ENCODE measurements around the gene ELN.

The ELN gene

DNA sequence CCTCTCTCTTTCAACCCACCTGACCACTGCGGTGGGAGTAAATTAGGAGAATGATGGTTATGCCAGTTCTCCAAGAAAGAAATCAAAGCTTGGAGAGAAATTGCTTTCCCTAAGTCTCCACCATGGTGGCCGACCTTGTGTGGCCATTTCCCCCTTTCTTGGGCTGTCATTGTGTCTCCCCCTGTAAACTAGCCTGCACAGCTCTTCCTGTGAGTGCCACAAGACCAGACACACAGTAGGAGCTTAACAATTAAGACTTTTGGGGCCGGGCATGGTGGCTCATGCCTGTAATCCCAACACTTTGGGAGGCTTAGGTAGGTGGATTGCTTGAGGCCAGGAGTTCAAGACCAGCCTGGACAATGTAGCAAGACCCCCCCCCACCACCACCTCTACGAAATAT, 36.7 kb downstream of the ELN start:
- no peak for DNase-seq

DNA sequence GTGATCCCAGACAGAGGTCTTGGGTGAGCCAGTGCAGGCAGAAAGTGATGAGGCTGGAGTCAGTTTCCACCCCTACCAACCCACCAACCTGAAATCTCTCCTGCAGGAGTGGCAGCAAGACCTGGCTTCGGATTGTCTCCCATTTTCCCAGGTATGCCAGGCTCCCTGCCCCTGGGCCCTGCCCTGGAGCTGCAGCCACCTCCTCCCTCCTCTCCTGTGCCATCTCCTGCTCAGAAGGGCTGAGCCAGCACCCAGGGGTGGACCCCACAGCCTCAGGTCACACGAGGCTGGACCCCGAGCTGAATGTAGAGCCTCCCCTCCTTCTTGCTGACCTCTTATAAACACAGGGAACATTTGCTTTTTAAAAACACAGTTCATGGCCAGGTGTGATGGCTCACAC, 38.7 kb downstream of the ELN start:
- no peak for DNase-seq

DNA sequence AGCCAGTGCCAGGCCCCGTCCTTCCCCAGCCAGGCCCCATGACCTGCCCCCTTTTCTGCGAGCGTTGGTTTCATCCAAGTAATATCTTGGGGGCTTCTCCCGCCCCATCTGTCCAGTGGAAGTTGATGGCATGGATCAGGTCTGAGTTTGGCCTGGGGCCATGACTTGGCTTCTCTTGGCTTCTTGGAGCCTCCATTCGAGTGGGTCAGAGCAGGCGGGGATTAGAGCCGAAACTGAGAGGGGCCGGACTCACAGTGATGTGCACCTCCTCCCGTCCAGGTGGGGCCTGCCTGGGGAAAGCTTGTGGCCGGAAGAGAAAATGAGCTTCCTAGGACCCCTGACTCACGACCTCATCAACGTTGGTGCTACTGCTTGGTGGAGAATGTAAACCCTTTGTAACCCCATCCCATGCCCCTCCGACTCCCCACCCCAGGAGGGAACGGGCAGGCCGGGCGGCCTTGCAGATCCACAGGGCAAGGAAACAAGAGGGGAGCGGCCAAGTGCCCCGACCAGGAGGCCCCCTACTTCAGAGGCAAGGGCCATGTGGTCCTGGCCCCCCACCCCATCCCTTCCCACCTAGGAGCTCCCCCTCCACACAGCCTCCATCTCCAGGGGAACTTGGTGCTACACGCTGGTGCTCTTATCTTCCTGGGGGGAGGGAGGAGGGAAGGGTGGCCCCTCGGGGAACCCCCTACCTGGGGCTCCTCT, 40.6 kb downstream of the ELN start:
- DNase-seq = no peak

DNA sequence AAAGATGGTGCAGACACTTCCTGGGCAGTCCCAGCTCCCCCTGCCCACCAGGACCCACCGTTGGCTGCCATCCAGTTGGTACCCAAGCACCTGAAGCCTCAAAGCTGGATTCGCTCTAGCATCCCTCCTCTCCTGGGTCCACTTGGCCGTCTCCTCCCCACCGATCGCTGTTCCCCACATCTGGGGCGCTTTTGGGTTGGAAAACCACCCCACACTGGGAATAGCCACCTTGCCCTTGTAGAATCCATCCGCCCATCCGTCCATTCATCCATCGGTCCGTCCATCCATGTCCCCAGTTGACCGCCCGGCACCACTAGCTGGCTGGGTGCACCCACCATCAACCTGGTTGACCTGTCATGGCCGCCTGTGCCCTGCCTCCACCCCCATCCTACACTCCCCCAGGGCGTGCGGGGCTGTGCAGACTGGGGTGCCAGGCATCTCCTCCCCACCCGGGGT, 41.1 kb downstream of the ELN start:
- no peak for DNase-seq

DNA sequence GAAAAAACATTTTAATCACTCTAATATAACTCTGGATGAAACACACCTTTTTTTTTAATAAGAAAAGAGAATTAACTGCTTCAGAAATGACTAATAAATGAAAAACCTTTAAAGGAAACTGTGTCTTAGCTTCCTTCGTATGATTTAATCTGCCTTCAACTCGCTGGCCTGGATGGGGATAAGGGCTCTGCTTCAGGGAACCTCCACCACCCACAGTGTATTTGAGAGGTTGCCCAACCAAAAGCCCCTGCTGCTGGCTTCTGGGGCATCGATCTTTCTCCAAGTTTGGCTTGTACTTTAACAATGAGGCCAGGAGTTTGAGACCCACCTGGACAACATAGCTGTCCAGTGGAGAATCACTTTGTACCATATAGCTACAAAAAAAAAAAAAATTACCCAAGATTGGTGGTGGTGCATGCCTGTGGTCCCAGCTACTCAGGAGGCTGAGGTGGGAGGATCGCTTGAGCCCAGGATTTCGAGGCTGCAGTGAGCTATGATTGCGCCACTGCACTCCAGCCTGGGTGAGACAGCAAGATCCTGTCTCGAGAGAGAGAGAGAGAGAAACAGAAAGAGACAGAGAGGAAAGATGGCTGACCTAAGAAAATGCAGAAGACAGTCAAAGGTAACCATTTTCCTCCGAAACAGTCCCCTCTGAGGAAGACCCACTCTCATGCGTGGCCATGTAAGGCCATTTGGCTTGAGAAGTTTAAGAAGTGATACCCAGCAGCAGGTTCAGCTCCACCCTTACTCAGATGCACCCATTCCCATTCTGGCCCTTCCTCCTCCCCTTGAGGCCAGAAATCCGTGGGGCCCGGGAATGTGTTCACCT, 42.0 kb downstream of the ELN start:
- DNase-seq = no peak

DNA sequence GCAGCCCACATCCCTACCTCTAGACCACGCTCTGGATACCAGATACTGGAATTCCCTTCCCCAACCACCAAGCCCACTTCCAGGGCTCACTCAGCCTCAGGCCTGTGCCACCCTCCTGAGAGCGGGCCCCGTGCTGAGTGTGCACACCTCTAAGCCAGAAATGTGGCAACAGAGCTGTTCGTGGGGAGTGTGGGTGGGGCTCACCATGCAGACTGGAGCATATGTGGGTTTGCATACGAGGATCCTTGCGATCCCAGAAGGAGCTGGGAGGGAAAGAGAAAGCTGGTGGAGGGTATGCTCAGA, 42.6 kb downstream of the ELN start:
- no peak for DNase-seq

DNA sequence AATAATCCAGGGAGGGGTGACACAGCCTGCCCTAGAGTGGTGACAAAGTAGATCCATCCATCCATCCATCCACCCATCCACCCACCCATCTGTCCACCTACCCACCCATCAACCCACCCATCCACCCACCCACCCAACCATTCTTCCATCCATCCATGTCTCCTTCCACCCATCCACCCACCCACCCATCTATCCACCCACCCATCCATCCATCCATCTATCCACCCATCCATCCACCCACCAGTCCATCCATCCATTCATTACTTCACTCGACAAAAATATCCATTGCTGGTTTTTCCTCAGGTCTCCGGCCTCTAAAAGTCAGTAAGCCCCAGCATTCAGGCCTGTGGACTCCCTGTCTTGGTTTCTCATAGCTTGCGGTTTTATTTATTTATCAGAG, 43.1 kb downstream of the ELN start:
- no peak for DNase-seq

DNA sequence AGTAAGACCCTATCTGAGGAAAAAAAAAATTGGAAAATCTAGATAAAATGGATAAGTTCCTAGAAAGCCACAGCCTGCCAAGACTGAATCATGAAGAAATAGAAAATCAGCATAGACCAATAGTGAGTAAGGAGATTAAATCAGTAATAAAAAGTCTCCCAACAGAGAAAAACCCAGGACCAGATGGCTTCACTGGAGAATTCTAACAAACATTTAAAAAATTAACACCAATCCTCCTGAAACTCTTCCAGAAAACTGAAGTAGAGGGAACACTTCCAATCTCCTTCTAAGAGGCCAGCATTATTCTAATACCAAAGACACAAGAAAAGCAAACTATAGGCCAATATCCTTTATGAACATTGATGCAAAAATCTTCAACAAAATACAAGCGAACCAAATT, 46.8 kb downstream of the ELN start:
- no peak for DNase-seq

DNA sequence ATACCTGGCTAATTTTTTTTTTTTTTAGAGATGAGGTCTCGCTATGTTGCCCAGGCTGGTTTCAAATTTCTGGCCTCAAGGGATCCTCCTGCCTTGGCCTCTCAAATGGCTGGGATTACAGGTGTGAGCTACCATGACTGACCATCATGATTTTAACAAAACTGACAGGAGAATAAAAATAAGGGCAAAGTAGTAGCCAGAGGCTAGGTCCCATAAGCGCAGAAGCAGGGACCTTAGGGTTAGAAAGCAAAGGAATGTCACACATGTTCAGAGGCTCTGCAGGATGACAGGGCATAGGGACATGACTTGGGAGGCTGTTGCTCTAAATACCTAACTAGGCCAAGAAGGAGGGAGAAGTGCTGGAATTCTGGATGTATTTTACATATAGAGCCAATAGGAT, 50.5 kb downstream of the ELN start:
- no peak for DNase-seq

DNA sequence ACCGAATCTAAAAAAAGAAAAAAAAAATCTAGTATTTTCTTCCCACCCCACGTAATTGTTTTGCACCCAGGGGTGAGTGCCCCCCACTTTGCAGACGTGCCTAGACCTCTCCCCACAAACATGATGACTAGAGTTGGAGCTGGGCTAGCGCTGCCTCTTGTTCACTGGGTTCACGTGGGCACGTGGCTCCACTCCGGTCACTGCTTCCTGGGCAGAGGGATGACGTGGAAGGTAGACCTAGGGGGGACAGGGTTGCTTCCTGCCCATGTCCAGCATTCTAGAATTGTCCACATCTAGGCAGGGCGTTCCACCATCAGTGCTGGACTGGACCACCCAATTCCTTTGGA, 54.8 kb downstream of the ELN start:
- no peak for DNase-seq

DNA sequence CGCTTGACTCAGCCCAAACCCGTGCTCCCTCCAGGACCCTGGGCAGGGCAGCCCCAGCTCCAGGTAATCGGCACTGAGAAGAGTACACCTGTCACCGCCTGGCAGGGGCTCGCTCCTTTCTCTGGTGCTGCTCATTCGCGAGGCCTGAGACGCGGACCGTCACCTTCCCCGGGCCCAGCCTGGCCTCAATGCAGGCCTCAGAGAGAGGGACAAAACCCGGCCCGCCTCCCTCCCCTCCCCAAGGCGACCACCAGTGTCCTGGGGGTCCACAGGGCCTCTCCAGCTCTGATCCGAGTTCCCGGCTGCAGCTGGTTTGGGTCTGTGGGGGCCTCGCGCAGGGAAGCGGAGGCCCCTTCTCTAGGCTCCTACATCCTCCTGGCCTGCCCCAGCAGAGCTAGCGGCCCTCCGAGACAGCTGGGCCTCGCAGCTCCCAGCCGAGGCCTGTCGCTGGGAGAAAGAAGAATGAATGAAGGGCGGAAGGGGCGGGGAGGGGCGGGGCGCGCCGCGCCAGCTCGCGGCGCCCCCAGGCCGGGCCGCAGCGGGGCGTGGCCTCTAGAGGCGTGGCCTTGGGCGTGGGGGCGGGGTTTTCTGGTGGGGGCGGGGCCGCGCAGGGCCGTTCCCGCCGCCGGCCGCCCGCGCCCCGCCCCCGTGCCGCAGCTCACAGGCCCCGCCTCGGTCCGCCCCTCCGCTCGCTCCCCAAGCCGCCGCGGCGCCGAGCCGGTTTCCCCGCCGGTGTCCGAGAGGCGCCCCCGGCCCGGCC, 55.3 kb downstream of the ELN start, which contains the start of gene LIMK1:
TSS of gene LIMK1 (plus strand) at position 688 of the 760 bp plus-strand sequence. CDS start 187 bp downstream, outside the sequence.
- peak; percentile 70 to 84 for DNase-seq

DNA sequence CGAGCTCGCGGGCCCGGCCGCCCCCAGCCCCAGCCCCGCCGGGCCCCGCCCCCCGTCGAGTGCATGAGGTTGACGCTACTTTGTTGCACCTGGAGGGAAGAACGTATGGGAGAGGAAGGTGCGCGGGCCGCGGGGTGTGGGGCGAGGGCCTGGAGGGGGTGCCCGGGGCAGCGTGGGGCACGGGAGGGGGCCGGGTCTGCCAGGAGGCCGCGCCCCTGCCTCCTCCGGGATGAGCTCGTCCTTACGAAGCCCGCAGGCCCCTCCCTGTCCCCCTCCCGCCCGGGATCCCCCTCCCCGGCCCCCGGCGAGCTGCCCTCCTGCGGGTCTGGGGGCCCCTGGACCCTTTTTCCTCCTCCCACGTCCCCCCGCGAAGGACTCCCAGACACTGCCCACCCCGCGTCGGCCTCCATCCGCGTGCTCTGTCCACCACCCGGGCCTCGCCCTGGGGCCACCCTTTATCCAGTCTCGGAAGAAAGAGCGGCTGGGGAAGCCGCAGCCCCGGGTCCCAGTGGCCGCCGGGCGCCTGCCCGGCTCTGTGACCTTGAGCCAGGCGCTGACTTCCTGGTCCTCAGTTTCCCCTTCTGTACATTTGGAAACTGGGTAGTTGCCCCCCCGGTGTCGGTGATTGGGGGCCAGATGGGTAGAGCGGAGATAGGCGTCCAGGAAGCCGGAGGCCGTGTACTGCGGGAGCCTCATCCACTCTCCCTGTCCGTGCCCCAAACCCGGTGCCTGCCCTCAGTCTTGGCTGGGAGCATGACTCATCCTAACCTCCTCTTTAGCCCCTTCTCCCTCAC, 56.2 kb downstream of the ELN start:
- DNase-seq = peak in 1 of 2 donors; percentile 18

DNA sequence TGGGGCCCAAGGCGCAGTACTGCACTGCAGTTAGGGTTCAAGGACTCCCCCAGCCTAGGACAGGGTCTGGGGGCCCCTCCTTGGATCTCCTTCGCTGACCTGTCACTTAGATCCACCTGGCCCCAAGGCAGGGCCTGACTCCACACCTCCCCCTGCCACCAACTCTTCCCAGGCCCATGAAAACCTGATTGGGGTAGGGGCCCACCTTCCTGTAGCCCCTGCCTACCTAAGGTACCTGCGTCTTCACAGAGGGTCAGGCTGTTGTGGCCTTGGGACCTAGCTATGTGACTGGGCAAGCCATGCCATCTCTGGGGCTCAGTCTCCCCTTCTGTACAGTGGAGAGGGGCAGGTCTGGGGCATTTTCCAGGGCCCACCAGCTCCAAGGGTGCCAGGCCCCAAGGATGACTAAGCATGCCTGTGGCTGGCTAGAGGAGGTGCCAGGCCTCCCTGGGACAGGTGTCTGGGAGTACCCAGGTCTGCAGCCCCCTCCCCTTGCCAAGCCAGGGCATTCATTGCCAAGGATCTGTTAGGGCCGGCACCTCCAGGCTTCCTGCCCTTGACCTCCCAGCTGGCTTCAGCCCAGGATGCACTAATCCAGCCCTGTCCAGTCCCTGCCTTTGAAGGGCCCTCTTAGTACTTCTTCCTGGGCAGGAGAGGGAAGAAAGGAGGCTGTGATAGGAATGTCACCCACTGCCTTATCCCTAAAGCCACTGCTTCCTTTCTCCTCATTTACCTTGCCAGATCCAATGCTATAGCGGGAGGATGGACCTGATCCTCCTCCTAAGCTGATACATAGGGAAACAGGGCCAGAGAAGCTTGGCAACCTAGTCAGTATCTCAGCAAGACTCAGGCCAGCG, 57.0 kb downstream of the ELN start:
- DNase-seq = no peak

DNA sequence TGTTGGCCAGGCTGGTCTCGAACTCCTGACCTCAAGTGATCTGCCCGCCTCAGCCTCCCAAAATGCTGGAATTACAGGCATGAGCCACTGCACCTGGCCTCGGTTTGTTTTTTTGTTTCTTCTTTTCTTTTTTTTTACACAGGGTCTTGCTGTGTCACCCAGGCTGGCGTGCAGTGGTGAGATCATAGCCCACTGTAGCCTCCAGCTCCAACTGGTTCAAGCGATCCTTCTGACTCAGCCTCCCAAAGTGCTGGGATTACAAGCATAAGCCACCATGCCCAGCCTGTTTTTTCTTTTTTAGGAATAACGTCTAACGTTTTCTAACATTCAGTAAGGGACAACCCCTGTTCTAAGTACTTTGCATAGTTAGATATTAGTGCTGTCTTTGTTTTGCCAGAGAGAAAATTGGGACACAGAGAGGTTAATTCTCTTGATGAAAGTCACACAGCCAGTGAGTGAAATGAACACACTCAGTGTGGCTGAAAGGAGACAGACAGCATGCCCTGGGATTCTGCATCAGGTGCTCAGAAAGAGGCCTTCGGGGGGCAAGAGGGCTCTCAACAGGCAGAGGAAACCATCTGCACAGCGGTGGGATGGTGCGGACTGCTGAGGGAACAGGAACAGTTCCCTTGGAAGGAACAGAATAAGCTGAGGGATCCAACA, 59.9 kb downstream of the ELN start:
- DNase-seq = no peak

DNA sequence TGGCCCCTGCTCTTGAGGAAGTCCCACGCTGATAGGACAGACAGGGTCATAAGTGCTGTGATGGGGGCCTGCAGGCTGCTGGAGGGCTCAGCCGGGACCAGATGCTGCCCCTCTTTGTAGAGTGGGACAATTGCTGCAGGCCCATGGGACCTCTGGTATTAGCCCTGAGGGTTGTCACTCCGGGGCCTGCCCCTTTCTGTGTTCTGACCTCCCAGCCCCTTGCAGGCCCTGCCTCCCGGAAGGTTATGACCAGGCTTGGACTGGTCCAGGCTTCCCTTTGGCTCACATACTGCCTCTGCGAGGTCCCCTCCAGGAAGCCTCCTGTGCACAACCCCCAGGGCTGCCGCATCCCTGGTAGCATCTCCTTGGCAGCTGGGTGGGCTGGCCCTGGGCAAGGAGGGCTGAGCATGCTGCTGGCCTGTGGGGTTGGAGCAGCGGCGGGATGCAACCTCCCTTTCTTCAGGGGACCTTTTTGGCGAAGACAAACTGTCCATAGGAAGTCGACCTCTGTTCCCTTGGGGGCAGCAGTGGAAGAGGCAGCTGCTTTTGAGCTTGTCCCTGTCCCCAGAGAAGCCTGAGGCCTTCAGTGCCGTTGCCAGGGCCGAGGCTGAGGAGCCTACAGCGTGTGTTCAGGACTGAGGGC, 64.5 kb downstream of the ELN start:
- no peak for DNase-seq

DNA sequence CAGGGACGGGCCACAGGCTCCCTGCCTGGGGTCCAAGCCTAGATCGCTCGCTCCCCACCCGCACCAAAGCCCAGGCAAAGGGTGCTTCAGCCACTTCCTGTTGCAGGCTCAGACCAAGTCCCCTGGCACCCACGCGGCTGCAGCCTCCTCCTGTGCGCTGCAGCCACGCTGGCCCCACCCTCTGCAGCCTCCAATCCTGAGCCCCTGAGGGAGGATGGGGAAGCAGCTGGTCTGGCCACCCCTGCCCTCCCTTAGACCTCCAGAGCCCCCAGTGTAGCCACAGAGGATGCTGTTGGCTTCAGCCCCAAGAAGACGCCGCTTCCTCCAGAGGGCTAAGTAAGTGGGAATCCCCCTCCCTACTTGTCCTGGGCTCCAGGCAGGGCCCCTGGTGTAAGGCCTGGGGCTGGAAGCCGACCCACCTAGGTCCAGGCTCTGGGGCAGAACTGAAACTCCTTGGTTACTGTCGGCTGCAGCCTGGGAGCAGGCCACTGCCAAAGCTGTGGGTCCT, 65.0 kb downstream of the ELN start:
- DNase-seq = no peak

DNA sequence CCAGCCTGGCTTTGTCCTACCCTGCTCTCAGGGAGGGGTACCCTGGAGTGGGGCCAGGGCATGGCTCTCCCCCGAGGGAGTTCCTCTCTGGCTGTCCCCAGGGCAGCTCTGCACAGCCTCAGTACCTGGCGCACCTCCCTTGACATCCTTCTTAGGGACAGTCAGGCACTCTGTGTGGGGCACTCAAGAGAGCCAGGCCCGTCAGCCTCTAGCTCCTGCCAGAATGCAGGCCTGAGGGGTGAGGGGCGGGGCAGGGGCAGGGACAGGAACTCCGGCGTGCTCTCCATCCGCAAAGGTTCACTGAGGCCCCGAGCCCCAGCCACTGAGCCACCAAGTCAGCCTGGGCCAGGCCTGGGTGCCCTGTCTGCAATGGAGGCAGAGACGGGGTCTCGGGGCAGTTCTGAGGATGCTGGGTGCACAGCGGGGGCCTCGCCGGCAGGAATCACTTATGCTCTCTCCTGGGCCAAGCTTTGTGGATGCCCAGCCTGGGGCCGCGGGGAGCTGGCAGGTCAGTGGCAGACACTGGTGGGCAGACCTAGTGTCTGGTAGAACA, 65.8 kb downstream of the ELN start:
- DNase-seq = no peak

DNA sequence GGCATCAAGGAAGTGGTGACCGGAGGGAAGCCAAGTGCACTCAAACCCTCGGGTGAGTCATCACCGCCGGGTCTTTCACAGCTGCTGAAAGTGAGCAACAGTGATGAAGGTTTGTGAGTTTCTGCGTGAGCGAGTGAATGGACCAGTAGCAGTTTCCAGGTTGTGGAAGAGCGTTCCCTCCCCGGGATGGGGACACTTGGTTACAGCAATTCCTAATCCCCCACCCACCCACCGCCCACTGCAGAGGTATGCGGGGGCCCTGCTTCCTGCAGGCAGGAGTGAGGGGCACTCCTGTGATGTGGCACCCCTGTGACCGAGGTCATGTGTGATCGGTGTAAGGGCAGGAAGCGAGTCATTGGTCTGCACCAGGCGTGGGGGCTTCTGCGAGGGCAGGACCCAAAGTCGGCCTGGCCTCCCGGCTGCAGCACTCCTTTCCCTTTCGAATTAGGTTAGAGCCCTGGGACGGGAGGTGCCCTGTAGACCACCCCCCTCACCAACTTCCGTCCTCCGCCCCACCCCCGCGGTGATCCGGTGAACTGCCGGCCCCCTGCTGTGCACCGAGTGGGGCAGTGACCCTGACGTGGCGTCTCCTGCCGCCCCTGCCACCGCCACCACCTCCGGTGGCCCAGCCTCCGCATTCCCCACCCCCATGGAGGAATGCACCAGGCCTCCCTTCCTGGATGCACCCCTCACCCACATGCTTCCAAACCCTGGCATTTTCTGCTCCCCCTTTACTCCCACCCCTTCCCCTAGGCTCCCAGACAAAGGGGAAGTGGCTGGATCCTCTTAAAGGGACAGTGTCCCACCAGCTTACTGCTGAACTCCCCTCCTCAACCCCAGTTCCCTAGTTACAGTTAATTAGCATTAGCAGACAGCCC, 66.5 kb downstream of the ELN start:
- DNase-seq = peak; percentile 70 to 71

DNA sequence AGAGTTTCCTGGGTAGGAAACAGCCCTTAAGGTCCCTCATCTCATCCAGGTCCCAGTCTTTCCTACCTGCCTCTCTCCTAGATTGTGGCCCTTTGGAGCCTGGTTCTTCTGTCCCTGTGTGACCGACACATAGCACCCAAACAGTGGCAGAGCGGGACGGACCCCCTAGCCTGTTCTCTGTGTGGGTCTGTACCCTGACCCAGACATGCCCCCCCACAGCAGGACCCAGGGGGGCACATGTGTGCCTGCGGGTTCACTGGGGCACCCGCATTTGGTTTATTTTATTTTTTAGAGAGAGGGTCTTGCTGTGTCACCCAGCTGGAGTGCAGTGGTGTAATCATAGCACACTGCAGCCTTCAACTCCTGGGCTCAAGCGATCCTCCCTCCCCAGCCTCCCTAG, 67.2 kb downstream of the ELN start:
- DNase-seq = no peak

Data from stimulated activated CD4-positive, alpha-beta T cell treated with anti-CD3 and anti-CD28 coated beads, Interleukin-2, amount 100 ng/mL, for 48 hours (primary cell).